ENCODE results near the gene ZNF652.

DNA sequence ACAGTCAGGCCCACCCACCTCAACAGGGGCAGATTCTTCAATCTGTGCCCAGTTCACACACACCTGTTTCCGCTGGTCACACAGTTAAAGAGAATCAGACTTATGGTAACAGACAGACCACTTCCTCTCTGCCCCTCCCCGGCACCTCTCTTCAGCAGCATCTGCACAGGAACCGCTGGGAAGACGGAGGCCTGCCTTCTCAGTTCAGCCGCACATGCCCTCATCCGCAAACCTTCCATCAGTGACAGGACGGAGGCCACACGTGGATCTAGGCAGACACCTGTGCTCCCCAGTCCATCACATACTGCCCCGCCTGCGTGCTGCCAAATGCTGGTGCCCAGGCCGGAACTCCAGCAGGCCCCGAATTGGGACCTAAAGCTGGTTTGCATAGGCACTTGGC is 42.3 kb upstream of the ZNF652 start:
- TF ChIP-seq YY1 (IDR thresholded peaks at IDR 0.05; ENCODE audit: low read depth) (no peak), EP300 (IDR thresholded peaks at IDR 0.05; ENCODE audit: borderline replicate concordance) (no peak), CREB1 (IDR thresholded peaks at IDR 0.05; ENCODE audit: low read depth) (no peak), TAF1 (IDR thresholded peaks at IDR 0.05; ENCODE audit: low read depth) (no peak), RAD21 (IDR thresholded peaks at IDR 0.05; ENCODE audit: low read depth) (no peak)
- TF ChIP-seq, protein P1, sequence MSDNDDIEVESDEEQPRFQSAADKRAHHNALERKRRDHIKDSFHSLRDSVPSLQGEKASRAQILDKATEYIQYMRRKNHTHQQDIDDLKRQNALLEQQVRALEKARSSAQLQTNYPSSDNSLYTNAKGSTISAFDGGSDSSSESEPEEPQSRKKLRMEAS (IDR thresholded peaks at IDR 0.05), result no peak
